H9 (cell line): ENCODE measurements around the gene OR6S1. TPM values are rescaled to one million over a fixed set of nuclear protein-coding genes. Genes with fewer than 3 reads are reported as not detected.

ENCODE experiments used
- DNase-seq: peaks from one replicate; pipeline ENCODE4 v3.0.0-alpha.2; 2017
- H2AFZ ChIP-seq: one replicate; pipeline ENCODE4 v1.6.1; 2013; ENCODE audit warnings: mild to moderate bottlenecking, low read length, control low read depth, moderate library complexity
- H2AK5ac ChIP-seq: 2 replicates; pipeline ENCODE4 v1.6.1; 2013; ENCODE audit warnings: low read length, control low read depth, mixed read lengths; ENCODE audit not compliant: insufficient read length
- H2BK120ac ChIP-seq: one replicate; pipeline ENCODE4 v1.6.1; 2013; ENCODE audit warnings: low read depth, mild to moderate bottlenecking, low read length, control low read depth, inconsistent platforms; ENCODE audit not compliant: poor library complexity, severe bottlenecking
- H2BK12ac ChIP-seq: 2 replicates; pipeline ENCODE4 v1.6.1; 2013; ENCODE audit warnings: low read length, control low read depth, mixed read lengths, low read depth; ENCODE audit not compliant: insufficient read length
- H2BK15ac ChIP-seq: 2 replicates; pipeline ENCODE4 v1.6.1; 2013; ENCODE audit warnings: low read depth, low read length, control low read depth
- H2BK20ac ChIP-seq: one replicate; pipeline ENCODE4 v1.6.1; 2013; ENCODE audit warnings: low read depth, mild to moderate bottlenecking, low read length, control low read depth, inconsistent platforms; ENCODE audit not compliant: poor library complexity, severe bottlenecking
- H2BK5ac ChIP-seq: 2 replicates; pipeline ENCODE4 v1.6.1; 2013; ENCODE audit warnings: low read length, control low read depth, mixed read lengths; ENCODE audit not compliant: insufficient read length
- H3K14ac ChIP-seq: 2 replicates; pipeline ENCODE4 v1.6.1; 2013; ENCODE audit warnings: low read length, control low read depth; ENCODE audit not compliant: insufficient read depth
- H3K18ac ChIP-seq: 2 replicates; pipeline ENCODE4 v1.6.1; 2013; ENCODE audit warnings: low read depth, mild to moderate bottlenecking, mixed read lengths, low read length, control low read depth; ENCODE audit not compliant: insufficient read length
- H3K23ac ChIP-seq: 2 replicates; pipeline ENCODE4 v1.6.1; 2013; ENCODE audit warnings: low read length, control low read depth, mixed read lengths, low read depth; ENCODE audit not compliant: insufficient read length
- H3K23me2 ChIP-seq: 2 replicates; pipeline ENCODE4 v1.6.1; 2013; ENCODE audit warnings: low read depth, mild to moderate bottlenecking, mixed read lengths, low read length, control low read depth; ENCODE audit not compliant: insufficient read length, poor library complexity, severe bottlenecking
- H3K27ac ChIP-seq: 2 replicates; pipeline ENCODE4 v1.5.1; 2013; ENCODE audit warnings: low read length, control low read depth, mixed read lengths, low read depth; ENCODE audit not compliant: insufficient read length
- H3K27me3 ChIP-seq: 2 replicates; pipeline ENCODE4 v1.6.1; 2013; ENCODE audit warnings: low read length, control low read depth, inconsistent platforms; ENCODE audit not compliant: insufficient read depth
- H3K4ac ChIP-seq: 2 replicates; pipeline ENCODE4 v1.6.1; 2013; ENCODE audit warnings: low read depth, mild to moderate bottlenecking, control low read depth, inconsistent platforms, low read length, moderate library complexity
- H3K4me1 ChIP-seq: 2 replicates; pipeline ENCODE4 v1.6.1; 2013; ENCODE audit warnings: low read length, control low read depth, inconsistent platforms; ENCODE audit not compliant: insufficient read depth
- H3K4me2 ChIP-seq: 2 replicates; pipeline ENCODE4 v1.6.1; 2013; ENCODE audit warnings: low read length, control low read depth, mixed read lengths; ENCODE audit not compliant: insufficient read length, insufficient read depth
- H3K56ac ChIP-seq: 2 replicates; pipeline ENCODE4 v1.6.1; 2013; ENCODE audit warnings: low read depth, mild to moderate bottlenecking, mixed read lengths, low read length, control low read depth; ENCODE audit not compliant: insufficient read length
- H3K79me1 ChIP-seq: 2 replicates; pipeline ENCODE4 v1.6.1; 2013; ENCODE audit warnings: low read depth, mild to moderate bottlenecking, moderate library complexity, low read length, control low read depth, inconsistent platforms; ENCODE audit not compliant: insufficient read depth, poor library complexity, severe bottlenecking
- H3K79me2 ChIP-seq: 2 replicates; pipeline ENCODE4 v1.6.1; 2013; ENCODE audit warnings: low read length, control low read depth, inconsistent platforms; ENCODE audit not compliant: insufficient read depth
- H3K9ac ChIP-seq: 2 replicates; pipeline ENCODE4 v1.6.1; 2013; ENCODE audit warnings: low read length, control low read depth, mixed read lengths; ENCODE audit not compliant: insufficient read length; ENCODE audit errors: extremely low read depth
- H3K9me3 ChIP-seq: one replicate; pipeline ENCODE4 v1.6.1; 2013; ENCODE audit warnings: low read depth, low read length, inconsistent platforms; ENCODE audit not compliant: control insufficient read depth
- H3T11ph ChIP-seq: one replicate; pipeline ENCODE4 v1.6.1; 2013; ENCODE audit warnings: mild to moderate bottlenecking, low read length, control low read depth, inconsistent platforms
- H4K20me1 ChIP-seq: one replicate; pipeline ENCODE4 v1.6.1; 2013; ENCODE audit not compliant: control insufficient read depth, insufficient read length, insufficient read depth
- H4K5ac ChIP-seq: 2 replicates; pipeline ENCODE4 v1.6.1; 2013; ENCODE audit warnings: low read depth, mild to moderate bottlenecking, mixed read lengths, low read length, control low read depth; ENCODE audit not compliant: insufficient read length
- H4K8ac ChIP-seq: replicated peaks from 2 replicates; pipeline ENCODE4 v1.6.1; 2013; ENCODE audit warnings: low read length, control low read depth, mixed read lengths, low read depth; ENCODE audit not compliant: insufficient read length
- H4K91ac ChIP-seq: 2 replicates; pipeline ENCODE4 v1.6.1; 2013; ENCODE audit warnings: low read depth, mild to moderate bottlenecking, moderate library complexity, mixed read lengths, low read length, control low read depth; ENCODE audit not compliant: insufficient read length
- H3K27ac Mint-ChIP-seq, 3 experiments: 2 replicates in 2 of 3; 3 replicates in 1 of 3; pipeline ENCODE4 v1.8.0; 2020 to 2021; ENCODE audit warnings: mixed read lengths in 3 of 3, mild to moderate bottlenecking in 1 of 3, moderate library complexity in 1 of 3
- H3K27me3 Mint-ChIP-seq: 2 replicates; pipeline ENCODE4 v1.8.0; 2021; ENCODE audit warnings: low read depth, mild to moderate bottlenecking, moderate library complexity, mixed read lengths
- H3K36me3 Mint-ChIP-seq, 3 experiments: 2 replicates in 2 of 3; 3 replicates in 1 of 3; pipeline ENCODE4 v1.8.0; 2020 to 2021; ENCODE audit warnings: low read depth in 3 of 3, mixed read lengths in 3 of 3; ENCODE audit not compliant: insufficient read depth in 1 of 3
- H3K4me1 Mint-ChIP-seq, 2 experiments: 2 replicates each; pipeline ENCODE4 v1.8.0; 2020; ENCODE audit warnings: mixed read lengths in 2 of 2
- H3K4me3 Mint-ChIP-seq, 2 experiments: 2 replicates in 1 of 2; 3 replicates in 1 of 2; pipeline ENCODE4 v1.8.0; 2020 to 2021; ENCODE audit warnings: mild to moderate bottlenecking in 2 of 2, mixed read lengths in 2 of 2, moderate library complexity in 1 of 2
- H3K9me3 Mint-ChIP-seq, 2 experiments: 2 replicates in 1 of 2; 3 replicates in 1 of 2; pipeline ENCODE4 v1.8.0; 2020; ENCODE audit warnings: mild to moderate bottlenecking in 2 of 2, mixed read lengths in 2 of 2, moderate library complexity in 1 of 2
- CTCF ChIP-seq: fragments of 200-600 bp; sonication (generic); conservative IDR thresholded peaks from 3 replicates; pipeline ENCODE4 v1.8.0; 2021; ENCODE audit warnings: antibody characterized with exemption, mild to moderate bottlenecking
- WGBS: extraction: QIAGEN DNeasy Blood & Tissue Kit; methylation state at CpG from one replicate; pipeline ENCODE4 v1.1.7; 2013; ENCODE audit warnings: missing lambda C conversion rate, low lambda C conversion rate, mixed read lengths; ENCODE audit not compliant: insufficient read length; ENCODE audit errors: extremely low coverage; 5-methylcytosine and 5-hydroxymethylcytosine counted together
- total RNA-seq: library from RNA; stranded (reverse); gene quantifications from 2 replicates; pipeline ENCODE4 v1.2.1, GENCODE V29; 2021

The OR6S1 gene
- total RNA-seq, 1 experiment from 2014 or later = not detected

GRCh38 chr14:20614038-20614840 lies 27.3 kb downstream of the OR6S1 start:
- Histone ChIP-seq H4K8ac (no peak overlapping the region), H3K27ac (peak overlapping the region; percentile 6), H2BK5ac (no peak overlapping the region), H4K5ac (no peak overlapping the region), H3K23me2 (peaks cover 5% of the 10 kb centered on the region), H4K91ac (no peak overlapping the region), H3K4me2 (peak overlapping the region; percentile 49), H3K56ac (no peak overlapping the region), H2AK5ac (no peak overlapping the region), H2BK20ac (no peak overlapping the region), H3K4me1 (no peaks in the 10 kb centered on the region), H2BK15ac (no peak overlapping the region), H3K4ac (no peak overlapping the region), H2BK120ac (no peak overlapping the region), H3K9me3 (no peaks in the 10 kb centered on the region), H3T11ph (no peak overlapping the region), H3K23ac (no peak overlapping the region), H3K9ac (peak overlapping the region; percentile 76), H2BK12ac (no peak overlapping the region), H3K79me1 (no peaks in the 10 kb centered on the region), H2AFZ (peak overlapping the region; percentile 88), H4K20me1 (no peaks in the 10 kb centered on the region), H3K27me3 (no peaks in the 10 kb centered on the region), H3K79me2 (no peaks in the 10 kb centered on the region), H3K14ac (no peak overlapping the region), H3K18ac (no peak overlapping the region)
- no peaks in the 10 kb centered on the region for H3K9me3 Mint-ChIP-seq
- no CpG with 5 or more reads among the region's 17 CpGs for WGBS
- H3K27me3 Mint-ChIP-seq = no peaks in the 10 kb centered on the region
- no peak overlapping the region for H3K4me3 Mint-ChIP-seq
- peaks cover 7 to 9% of the 10 kb centered on the region in 2 experiments for H3K4me1 Mint-ChIP-seq
- TF ChIP-seq CTCF = no peak
- H3K27ac Mint-ChIP-seq = no peak overlapping the region
- no peaks in the 10 kb centered on the region; a peak in 1 of 7 replicates for H3K36me3 Mint-ChIP-seq
- peak; percentile 64 for DNase-seq
